Muscle of back (tissue), 11 donors: ENCODE measurements around the gene GUCY2C. TPM values are rescaled to one million over a fixed set of nuclear protein-coding genes. Genes with fewer than 3 reads are reported as not detected.

ENCODE experiments used
- DNase-seq, 3 donors: peaks; one replicate each; pipeline versions ENCODE4 v3.0.0 to v3.0.0-alpha.2; 2013
- polyA plus RNA-seq, 10 donors: library from polyadenylated mRNA; unstranded; fragments of 120-200 nt; gene quantifications; one replicate each; pipeline ENCODE4 v1.2.1, GENCODE V29; 2013; ENCODE audit not compliant: insufficient read length in 10 of 10

Gene GUCY2C
- polyA plus RNA-seq, 10 donors: 0.13 to 0.38 (median 0.25) TPM

GRCh38 chr12:14572401-14572800 lies 124.0 kb downstream of the GUCY2C start:
- no peak for DNase-seq

DNA sequence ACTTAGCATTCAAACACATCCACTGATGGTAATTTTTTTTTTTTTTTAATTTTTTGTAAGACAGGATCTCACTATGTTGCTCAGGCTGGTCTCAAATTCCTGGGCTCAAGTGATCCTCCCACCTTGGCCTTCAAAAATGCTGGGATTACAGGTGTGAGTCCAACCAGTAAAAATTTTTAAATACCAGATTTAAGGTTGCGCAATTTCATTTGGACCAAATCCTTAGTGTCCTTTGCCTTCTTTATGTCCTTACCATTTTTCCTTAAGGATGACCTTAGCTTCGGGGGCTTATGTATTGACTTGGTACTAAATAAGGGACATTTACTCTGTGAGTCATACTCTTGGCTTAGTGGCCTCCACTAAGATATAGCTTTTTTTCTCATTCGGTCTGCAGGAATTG lies 124.6 kb downstream of the GUCY2C start:
- no peak for DNase-seq

GRCh38 chr12:14570231-14570630 lies 126.2 kb downstream of the GUCY2C start:
- DNase-seq: no peak

DNA sequence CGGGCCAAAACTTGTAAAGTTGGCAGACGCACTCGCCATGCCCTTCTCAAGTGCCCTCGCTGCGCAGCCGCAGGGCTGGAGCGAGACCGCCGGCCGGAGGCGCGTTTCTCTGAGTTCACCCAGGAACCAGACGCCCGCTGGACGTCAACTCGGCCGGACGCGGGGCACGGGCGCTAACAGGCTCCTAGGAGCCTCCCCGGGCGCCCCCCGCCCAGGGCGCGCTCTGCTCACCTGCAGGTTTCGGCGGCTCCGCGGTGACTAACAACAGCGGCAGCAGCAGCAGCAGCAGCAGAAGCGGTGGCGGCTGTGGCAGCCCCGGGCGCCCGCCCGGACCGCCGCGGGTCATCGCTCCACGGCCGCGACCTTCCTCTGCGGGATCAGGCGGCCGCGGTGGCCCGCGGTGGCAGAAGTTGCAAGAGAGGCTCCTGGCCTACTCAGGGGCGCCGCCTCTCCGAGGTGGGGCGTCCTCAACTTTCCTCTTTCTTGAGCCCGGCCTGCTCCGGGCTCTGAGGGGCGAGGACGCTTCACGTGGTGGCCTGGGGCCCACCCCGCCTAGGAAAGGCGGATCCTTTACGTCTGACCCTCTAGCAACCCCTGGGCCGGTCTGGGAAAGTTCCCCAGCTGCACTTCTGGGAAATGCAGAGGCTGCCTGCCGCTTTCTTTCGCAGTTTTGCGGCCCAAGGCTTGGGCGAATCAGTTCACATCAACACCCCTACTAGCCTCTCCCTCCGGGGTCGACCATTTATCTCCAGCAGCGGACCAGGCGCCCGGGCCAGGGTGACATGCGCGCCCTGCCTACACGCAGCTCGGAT lies 128.8 kb downstream of the GUCY2C start, which contains the start of gene PLBD1:
Gene PLBD1 (minus strand): TSS at position 533 of the 812 bp plus-strand sequence. CDS start 187 bp downstream, at position 346.
- DNase-seq: peak; percentile 60 to 94 (median 80)

DNA sequence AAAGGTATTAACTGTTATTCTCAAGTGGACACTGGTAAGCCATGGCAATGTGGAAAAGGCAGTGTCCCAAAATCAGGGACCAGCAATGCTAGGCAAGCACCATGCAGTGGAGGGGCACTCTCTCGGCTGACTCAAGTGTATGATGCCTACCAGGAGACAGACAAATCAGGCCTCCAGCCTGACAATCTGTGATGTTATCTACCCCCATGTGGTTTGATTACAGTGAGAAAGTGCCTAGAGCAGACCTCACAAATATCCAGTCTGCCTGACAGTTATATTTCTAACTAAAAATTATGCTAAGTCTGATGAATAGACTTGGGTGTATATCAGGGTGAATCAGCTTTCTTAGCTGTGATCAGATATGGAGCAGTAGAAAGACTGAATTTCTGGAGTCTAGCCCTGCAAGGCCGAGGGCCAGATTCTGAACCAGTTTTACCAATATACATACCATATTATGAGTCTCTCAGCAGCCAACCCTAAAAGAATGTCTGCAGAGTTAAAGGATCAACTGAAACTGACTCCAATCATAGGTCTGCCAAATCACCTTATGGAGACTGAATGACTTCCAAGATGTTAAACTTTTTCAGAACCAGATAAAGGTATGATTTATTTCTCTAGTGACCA lies 132.0 kb downstream of the GUCY2C start:
- DNase-seq: no peak

DNA sequence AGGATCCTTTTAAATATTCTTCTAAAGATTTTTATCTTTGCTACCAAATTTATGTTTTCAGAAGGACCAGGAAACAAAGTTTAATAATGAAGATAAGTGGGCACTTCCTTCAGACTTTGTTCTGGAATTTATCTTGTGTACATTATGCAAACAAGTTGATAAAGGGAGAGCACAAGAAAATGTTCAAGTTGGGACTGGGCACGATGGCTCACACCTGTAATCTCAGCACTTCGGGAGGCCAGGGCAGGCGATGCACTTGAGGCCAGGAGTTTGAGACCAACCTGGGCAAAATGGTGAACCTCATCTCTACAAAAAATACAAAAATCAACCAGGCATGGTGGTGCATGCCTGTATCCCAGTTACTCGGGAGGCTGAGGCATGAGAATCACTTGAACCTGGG lies 133.4 kb downstream of the GUCY2C start:
- no peak for DNase-seq

Other genes with a start within 250 kb of the GUCY2C start
- gene PLBD1, start 128.7 kb downstream of the GUCY2C start, polyA plus RNA-seq: 10 to 100 TPM; 22.4 to 28.0 (median 24.2) TPM
- 10 to 100 TPM; 49.0 to 71.0 (median 58.8) TPM for gene WBP11, start 106.9 kb upstream of the GUCY2C start, polyA plus RNA-seq
- 1 to 10 TPM in 8 of 10 donors, under 1 TPM in 2; 0.73 to 2.5 (median 1.3) TPM for gene C12orf60, start 107.1 kb upstream of the GUCY2C start, polyA plus RNA-seq
- gene SMCO3, start 117.6 kb upstream of the GUCY2C start, polyA plus RNA-seq: under 1 TPM; 0.08 to 0.42 (median 0.19) TPM
- under 1 TPM in 9 of 10 donors, not detected in 1; 0.03 to 0.67 (median 0.19) TPM for gene ART4, start 146.9 kb upstream of the GUCY2C start, polyA plus RNA-seq
- 100 to 1,000 TPM; 176 to 480 (median 293) TPM for gene MGP, start 189.3 kb upstream of the GUCY2C start, polyA plus RNA-seq
- gene ERP27, start 241.9 kb upstream of the GUCY2C start, polyA plus RNA-seq: 1 to 10 TPM in 1 of 10 donors, under 1 TPM in 8, not detected in 1; 0.14 to 1.2 (median 0.55) TPM